HG03108 (cell line): ENCODE measurements around the gene CUBN.

Source experiments
- ATAC-seq: cut with Tn5 transposase; IDR thresholded peaks from one replicate; pipeline ENCODE4 v1.9.1; 2021; ENCODE audit warnings: moderate library complexity; ENCODE audit not compliant: unreplicated experiment

CUBN gene

GRCh38 chr10:17047908-17048307, 81.7 kb downstream of the CUBN start:
- no peak for ATAC-seq

- no peak for ATAC-seq
Observed at GRCh38 chr10:17046989-17047388, 82.6 kb downstream of the CUBN start.

- ATAC-seq = no peak
Observed at GRCh38 chr10:17043586-17043985, 86.0 kb downstream of the CUBN start.

GRCh38 chr10:17041626-17042520, 87.7 kb downstream of the CUBN start:
- no peak for ATAC-seq

GRCh38 chr10:17038627-17039026, 91.0 kb downstream of the CUBN start:
- ATAC-seq = no peak

GRCh38 chr10:17037910-17038309, 91.7 kb downstream of the CUBN start:
- no peak for ATAC-seq

- ATAC-seq = no peak
Observed at GRCh38 chr10:17035446-17035845, 94.2 kb downstream of the CUBN start.

- no peak for ATAC-seq
Observed at GRCh38 chr10:17033529-17034260, 95.9 kb downstream of the CUBN start.

GRCh38 chr10:17031637-17032635, 97.7 kb downstream of the CUBN start:
- no peak for ATAC-seq

GRCh38 chr10:17029581-17030271, 99.9 kb downstream of the CUBN start:
- ATAC-seq = no peak

GRCh38 chr10:17029239-17029580, 100.4 kb downstream of the CUBN start:
- no peak for ATAC-seq

- no peak for ATAC-seq
Observed at GRCh38 chr10:17028798-17029197, 100.8 kb downstream of the CUBN start.

- peak; percentile 50 for ATAC-seq
Observed at GRCh38 chr10:17026686-17027485, 102.7 kb downstream of the CUBN start.

- no peak for ATAC-seq
Observed at GRCh38 chr10:17025444-17026295, 103.9 kb downstream of the CUBN start.

GRCh38 chr10:17024461-17024860, 105.2 kb downstream of the CUBN start:
- ATAC-seq = no peak

GRCh38 chr10:17023386-17024298, 106.0 kb downstream of the CUBN start:
- ATAC-seq = peak; percentile 91

GRCh38 chr10:17022896-17023295, 106.7 kb downstream of the CUBN start:
- ATAC-seq = no peak

- ATAC-seq = no peak
Observed at GRCh38 chr10:17022466-17022825, 107.2 kb downstream of the CUBN start.
